Calu3 (cell line): ENCODE measurements around the gene TP53BP1. TPM values are rescaled to one million over a fixed set of nuclear protein-coding genes. Genes with fewer than 3 reads are reported as not detected.

Experiments used
- BruUV-seq: library from RNA; stranded (reverse); fragments of 400-500 nt; replicated peaks from 2 replicates; lab custom pipeline; 2021; lab: Mats Ljungman, UMichigan
- CTCF ChIA-PET: fragments of 300-600 bp; sonication (Branson Sonifier 250); formaldehyde crosslinking; loops from one replicate; lab custom pipeline; 2022; ENCODE audit warnings: antibody characterized with exemption; lab: Charles Lee
- DNase-seq: peaks from one replicate; pipeline ENCODE4 v3.0.0; 2022
- H3K27ac Mint-ChIP-seq: one replicate; pipeline ENCODE4 v1.8.0; 2022; ENCODE audit warnings: mixed read lengths; ENCODE audit not compliant: unreplicated experiment
- H3K27me3 Mint-ChIP-seq: one replicate; pipeline ENCODE4 v1.8.0; 2022; ENCODE audit warnings: mixed read lengths; ENCODE audit not compliant: unreplicated experiment
- H3K36me3 Mint-ChIP-seq: one replicate; pipeline ENCODE4 v1.8.0; 2022; ENCODE audit warnings: mild to moderate bottlenecking, moderate library complexity, mixed read lengths; ENCODE audit not compliant: insufficient read depth, unreplicated experiment
- H3K4me1 Mint-ChIP-seq: one replicate; pipeline ENCODE4 v1.8.0; 2022; ENCODE audit warnings: mild to moderate bottlenecking, low read depth, mixed read lengths; ENCODE audit not compliant: unreplicated experiment
- H3K4me3 Mint-ChIP-seq: one replicate; pipeline ENCODE4 v1.8.0; 2022; ENCODE audit warnings: mild to moderate bottlenecking, low read depth, moderate library complexity, mixed read lengths; ENCODE audit not compliant: unreplicated experiment
- H3K9me3 Mint-ChIP-seq: one replicate; pipeline ENCODE4 v1.8.0; 2022; ENCODE audit warnings: low read depth, mixed read lengths; ENCODE audit not compliant: unreplicated experiment
- CTCF ChIP-seq: fragments of 200-600 bp; IDR thresholded peaks from one replicate; pipeline ENCODE4 v1.8.0; 2022; ENCODE audit warnings: antibody characterized with exemption; ENCODE audit not compliant: unreplicated experiment
- intact Hi-C: fragments of 100-400 bp; cut with micrococcal nuclease; formaldehyde crosslinking; loops from one replicate; pipeline ENCODE4 v1.10.0; 2022; ENCODE audit not compliant: unreplicated experiment
- total RNA-seq: library from RNA; stranded (reverse); gene quantifications from 2 replicates; pipeline ENCODE4 v1.2.3, GENCODE V29; 2022

Gene TP53BP1
- total RNA-seq, 1 experiment from 2014 or later = 36.2 TPM

- H3K4me1 Mint-ChIP-seq = no peaks in the 10 kb centered on the region
- intact Hi-C loops = no loop called here
- H3K4me3 Mint-ChIP-seq = no peak overlapping the region
- TF ChIP-seq CTCF = no peak
- no peaks in the 10 kb centered on the region for H3K27me3 Mint-ChIP-seq
- peaks cover 5% of the 10 kb centered on the region for H3K36me3 Mint-ChIP-seq
- DNase-seq = no peak
- CTCF ChIA-PET = no interaction called here
- H3K27ac Mint-ChIP-seq = no peak overlapping the region
- no TSS peak for BruUV-seq
- no peaks in the 10 kb centered on the region for H3K9me3 Mint-ChIP-seq
These were observed 59.2 kb downstream of the TP53BP1 start for GRCh38 chr15:43433661-43434303.

GRCh38 chr15:43433165-43433564 lies 59.8 kb downstream of the TP53BP1 start:
- DNase-seq = no peak
- TF ChIP-seq CTCF = no peak
- intact Hi-C loops = no loop called here
- Mint-ChIP-seq H3K36me3 (peaks cover 5% of the 10 kb centered on the region), H3K27ac (no peak overlapping the region), H3K4me3 (no peak overlapping the region), H3K4me1 (no peaks in the 10 kb centered on the region), H3K27me3 (no peaks in the 10 kb centered on the region), H3K9me3 (no peaks in the 10 kb centered on the region)
- CTCF ChIA-PET = no interaction called here
- BruUV-seq = no TSS peak

DNA sequence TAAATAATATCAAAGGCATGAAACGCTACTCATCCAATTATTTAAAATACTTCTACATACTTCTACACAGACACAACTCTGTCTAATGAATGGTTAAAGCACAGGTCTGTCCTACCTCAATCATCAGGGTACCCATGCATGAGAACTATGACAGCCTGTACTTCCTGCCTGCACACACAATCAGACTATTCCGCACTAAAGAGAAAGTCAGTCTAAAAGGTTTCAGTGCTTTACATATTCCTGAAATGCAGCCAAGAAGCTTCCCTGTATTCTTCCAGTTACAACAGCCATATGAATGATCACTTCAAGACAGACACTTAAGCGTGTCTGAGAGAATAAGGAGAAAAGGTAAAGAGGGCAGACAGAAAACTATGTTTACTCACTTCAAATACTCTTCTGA lies 63.3 kb downstream of the TP53BP1 start:
- no peaks in the 10 kb centered on the region for H3K27me3 Mint-ChIP-seq
- H3K9me3 Mint-ChIP-seq = no peaks in the 10 kb centered on the region
- CTCF ChIA-PET = no interaction called here
- intact Hi-C loops = no loop called here
- H3K27ac Mint-ChIP-seq = no peak overlapping the region
- no peak overlapping the region for H3K4me3 Mint-ChIP-seq
- TF ChIP-seq CTCF = no peak
- no peaks in the 10 kb centered on the region for H3K4me1 Mint-ChIP-seq
- no TSS peak for BruUV-seq
- no peak for DNase-seq
- H3K36me3 Mint-ChIP-seq = peaks cover 5% of the 10 kb centered on the region

GRCh38 chr15:43423793-43424192 lies 69.2 kb downstream of the TP53BP1 start:
- no peaks in the 10 kb centered on the region for H3K4me1 Mint-ChIP-seq
- H3K9me3 Mint-ChIP-seq = no peaks in the 10 kb centered on the region
- CTCF ChIA-PET = interaction anchor here (0.6 kb wide), 1 partner anchor 805 kb away, joined by 3 read pairs; no protein-coding TSS in a partner anchor
- no peak for DNase-seq
- intact Hi-C loops = no loop called here
- no peak for TF ChIP-seq CTCF
- H3K27me3 Mint-ChIP-seq = no peaks in the 10 kb centered on the region
- BruUV-seq = no TSS peak
- no peaks in the 10 kb centered on the region for H3K36me3 Mint-ChIP-seq
- no peak overlapping the region for H3K4me3 Mint-ChIP-seq
- H3K27ac Mint-ChIP-seq = no peak overlapping the region
